AG08395 (cell line): ENCODE measurements around the gene PACSIN1.
A peak's percentile ranks its signal among the peaks of the same experiment; 100 is the strongest.
"Not testable (repeated sequence)": the region's sequence is repeated elsewhere in the genome, so short reads cannot be mapped to it uniquely, and the experiment has no call there.

ENCODE experiments used
- DNase-seq: peaks from one replicate; pipeline ENCODE4 v3.0.0; 2012; ENCODE audit warnings: mixed read lengths, low spot score

Gene PACSIN1

GRCh38 chr6:34457742-34458735 lies 7.8 kb upstream of the PACSIN1 start:
- DNase-seq: no peak

- DNase-seq: peak; percentile 32
Observed at GRCh38 chr6:34459899-34460593, 5.8 kb upstream of the PACSIN1 start.

GRCh38 chr6:34460796-34461507 lies 4.9 kb upstream of the PACSIN1 start:
- DNase-seq: no peak

- no peak for DNase-seq
Observed at GRCh38 chr6:34462010-34462409, 3.9 kb upstream of the PACSIN1 start.

GRCh38 chr6:34462551-34462971 lies 3.3 kb upstream of the PACSIN1 start:
- peak; percentile 35 for DNase-seq

GRCh38 chr6:34463299-34463698 lies 2.6 kb upstream of the PACSIN1 start:
- no peak for DNase-seq

GRCh38 chr6:34463849-34464248 lies 2.0 kb upstream of the PACSIN1 start:
- DNase-seq: no peak

GRCh38 chr6:34466242-34467185 lies 638 bp downstream of the PACSIN1 start:
- no peak for DNase-seq

- DNase-seq: no peak
Observed at GRCh38 chr6:34468378-34468892, 2.6 kb downstream of the PACSIN1 start.

GRCh38 chr6:34469499-34469898 lies 3.6 kb downstream of the PACSIN1 start:
- DNase-seq: no peak

- DNase-seq: no peak
Observed at GRCh38 chr6:34472425-34472824, 6.5 kb downstream of the PACSIN1 start.

GRCh38 chr6:34473967-34474366 lies 8.1 kb downstream of the PACSIN1 start:
- no peak for DNase-seq

- DNase-seq: no peak
Observed at GRCh38 chr6:34474754-34475153, 8.9 kb downstream of the PACSIN1 start.

GRCh38 chr6:34475238-34475682 lies 9.4 kb downstream of the PACSIN1 start:
- DNase-seq: no peak

GRCh38 chr6:34475767-34476328 lies 10.0 kb downstream of the PACSIN1 start:
- no peak for DNase-seq

GRCh38 chr6:34476447-34476846 lies 10.6 kb downstream of the PACSIN1 start:
- no peak for DNase-seq

- DNase-seq: no peak
Observed at GRCh38 chr6:34476921-34477320, 11.0 kb downstream of the PACSIN1 start.

GRCh38 chr6:34478796-34479195 lies 12.9 kb downstream of the PACSIN1 start:
- no peak for DNase-seq

- not testable (repeated sequence) for DNase-seq
Observed at GRCh38 chr6:34483781-34484180, 17.9 kb downstream of the PACSIN1 start.

- no peak for DNase-seq
Observed at GRCh38 chr6:34484391-34484790, 18.5 kb downstream of the PACSIN1 start.

GRCh38 chr6:34484899-34485298 lies 19.0 kb downstream of the PACSIN1 start:
- no peak for DNase-seq
